ENCODE measurements around the gene SBK2.

Gene SBK2

GRCh38 chr19:55554302-55554701 is 17.4 kb upstream of the SBK2 start:
- no peak for DNase-seq

GRCh38 chr19:55553217-55554182 is 16.6 kb upstream of the SBK2 start:
- DNase-seq, result no peak

GRCh38 chr19:55552620-55553019 is 15.7 kb upstream of the SBK2 start:
- DNase-seq, result no peak

- DNase-seq, result no peak
Measured at GRCh38 chr19:55552206-55552605, 15.3 kb upstream of the SBK2 start.

- DNase-seq, result no peak
Measured at GRCh38 chr19:55550321-55550650, 13.4 kb upstream of the SBK2 start.

GRCh38 chr19:55549500-55550320 is 12.8 kb upstream of the SBK2 start:
- no peak for DNase-seq

- no peak for DNase-seq
Measured at GRCh38 chr19:55546822-55547614, 10.1 kb upstream of the SBK2 start.

- no peak for DNase-seq
Measured at GRCh38 chr19:55546011-55546410, 9.1 kb upstream of the SBK2 start.

GRCh38 chr19:55545443-55545842 is 8.5 kb upstream of the SBK2 start, which contains the start of gene SBK3:
Gene SBK3 (minus strand): TSS chr19:55545543. CDS start chr19:55545543, 0 bp downstream.
- no peak for DNase-seq

GRCh38 chr19:55544776-55545439 is 8.0 kb upstream of the SBK2 start:
- no peak for DNase-seq

GRCh38 chr19:55544014-55544413 is 7.1 kb upstream of the SBK2 start:
- DNase-seq, result no peak

- DNase-seq, result no peak
Measured at GRCh38 chr19:55543567-55543966, 6.6 kb upstream of the SBK2 start.

GRCh38 chr19:55542292-55542855 is 5.4 kb upstream of the SBK2 start:
- no peak for DNase-seq

- DNase-seq, result no peak
Measured at GRCh38 chr19:55541091-55541490, 4.2 kb upstream of the SBK2 start.

- DNase-seq, result no peak
Measured at GRCh38 chr19:55540619-55541018, 3.7 kb upstream of the SBK2 start.

- no peak for DNase-seq
Measured at GRCh38 chr19:55539090-55539984, 2.4 kb upstream of the SBK2 start.

- no peak for DNase-seq
Measured at GRCh38 chr19:55538132-55538531, 1.2 kb upstream of the SBK2 start.

- DNase-seq, result no peak
Measured at GRCh38 chr19:55537741-55538111, 793 bp upstream of the SBK2 start.

GRCh38 chr19:55536366-55536765 is 567 bp downstream of the SBK2 start:
- DNase-seq, result no peak

- no peak for DNase-seq
Measured at GRCh38 chr19:55535965-55536350, 975 bp downstream of the SBK2 start.
